HG03135 (cell line): ENCODE results near the gene RNF130.

ENCODE experiments used
- ATAC-seq: cut with Tn5 transposase; IDR thresholded peaks from one replicate; pipeline ENCODE4 v1.9.1; 2021; ENCODE audit warnings: mild to moderate bottlenecking, moderate library complexity; ENCODE audit not compliant: unreplicated experiment

The RNF130 gene

DNA sequence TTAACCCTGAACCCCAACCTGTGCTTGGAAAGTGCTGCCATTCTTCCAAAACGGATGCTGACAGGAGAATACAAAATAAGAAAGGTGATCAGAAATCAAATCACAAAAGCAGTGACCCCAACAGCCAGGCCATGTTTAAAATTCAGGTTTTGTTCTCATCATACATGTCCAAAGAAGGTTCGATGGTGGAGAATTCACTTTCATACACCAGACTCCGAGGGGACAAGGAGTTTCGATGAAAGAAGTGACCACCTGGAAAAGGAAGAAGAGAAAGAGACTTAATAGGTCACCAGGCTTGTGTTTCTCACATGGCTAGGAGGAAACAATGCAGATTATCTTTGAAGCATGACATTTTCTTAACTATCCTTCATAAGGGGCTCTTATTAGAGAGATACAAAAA, 151.4 kb downstream of the RNF130 start:
- no peak for ATAC-seq

GRCh38 chr5:179919487-179920060, 152.0 kb downstream of the RNF130 start:
- no peak for ATAC-seq

- no peak for ATAC-seq
These were observed 152.6 kb downstream of the RNF130 start for GRCh38 chr5:179918742-179919486.

GRCh38 chr5:179916523-179916922, 155.0 kb downstream of the RNF130 start:
- ATAC-seq, result no peak

- no peak for ATAC-seq
These were observed 156.1 kb downstream of the RNF130 start for GRCh38 chr5:179915406-179915935.

DNA sequence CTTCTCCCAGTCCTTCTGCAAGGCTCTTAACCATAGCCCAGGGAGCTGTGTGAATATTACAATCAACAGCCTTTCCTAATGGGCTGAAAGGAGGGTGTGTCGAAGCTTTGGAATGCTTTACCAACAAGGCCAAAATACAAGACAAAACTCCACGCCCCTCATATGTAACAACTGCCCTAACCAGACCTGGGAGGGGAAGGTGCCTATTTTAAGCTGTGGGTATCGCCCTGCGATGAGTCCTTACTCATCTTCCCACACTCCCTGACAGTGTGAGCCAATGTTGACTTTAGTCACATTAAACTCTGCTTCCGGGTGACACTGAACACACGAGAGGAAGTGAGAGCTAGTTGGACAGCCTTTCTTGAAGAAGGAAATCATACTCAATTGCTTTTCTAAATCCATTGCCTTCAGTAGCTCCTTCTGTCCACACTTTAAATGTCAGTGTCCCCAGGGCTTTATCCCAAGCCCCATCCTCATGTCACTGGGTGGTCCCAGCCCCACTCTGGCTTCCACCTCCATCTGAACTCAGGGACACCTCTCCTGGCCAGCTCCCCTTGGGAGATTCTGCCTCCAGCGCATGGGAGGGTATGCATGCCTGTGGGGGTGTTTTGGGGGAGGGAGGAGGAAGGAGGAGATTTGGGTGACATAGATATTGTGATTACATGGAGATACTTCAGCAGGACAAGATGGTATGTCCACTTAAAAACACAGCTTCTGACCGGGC, 157.4 kb downstream of the RNF130 start:
- ATAC-seq, result no peak

- no peak for ATAC-seq
These were observed 158.1 kb downstream of the RNF130 start for GRCh38 chr5:179913461-179913860.

- no peak for ATAC-seq
These were observed 158.6 kb downstream of the RNF130 start for GRCh38 chr5:179912951-179913350.

DNA sequence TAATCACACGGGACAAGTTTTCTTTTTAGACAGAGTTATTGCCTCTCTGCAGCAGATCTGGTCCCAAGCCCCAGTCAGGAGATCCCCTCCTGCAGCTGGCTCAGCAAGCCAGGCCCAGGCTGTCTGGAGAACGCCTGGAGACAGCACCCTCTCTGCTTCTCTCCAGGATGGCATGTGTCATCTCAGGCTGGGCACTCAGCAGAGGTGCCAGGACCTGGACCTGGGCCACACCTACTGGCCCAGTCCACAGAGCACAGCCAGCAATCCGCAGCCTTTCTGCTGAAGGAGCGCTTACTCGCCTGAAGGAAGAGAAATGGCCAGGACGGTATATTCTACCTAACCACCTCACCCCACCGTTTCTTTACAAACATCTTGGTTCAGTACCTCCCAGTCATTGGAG, 159.2 kb downstream of the RNF130 start:
- no peak for ATAC-seq

GRCh38 chr5:179909224-179909623, 162.3 kb downstream of the RNF130 start:
- no peak for ATAC-seq

DNA sequence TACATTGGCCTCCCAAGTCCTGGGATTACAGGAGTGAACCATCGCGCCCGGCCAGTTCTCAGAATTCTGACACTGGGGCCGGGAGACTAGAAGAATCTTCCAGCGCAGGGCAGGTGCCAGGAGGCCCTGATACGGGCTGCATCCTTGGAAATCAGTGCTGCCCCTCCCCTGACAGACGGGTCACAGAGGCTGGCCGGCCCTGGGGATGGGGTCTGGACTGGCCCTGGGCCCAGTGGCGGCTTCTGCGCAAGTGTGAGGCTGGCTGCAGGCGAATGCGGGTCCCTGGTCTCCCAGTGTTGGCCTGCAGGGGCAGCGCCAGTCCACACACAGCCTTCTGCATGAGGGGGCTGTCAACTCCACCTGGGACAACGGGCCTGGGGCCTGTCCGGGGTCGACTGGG, 163.0 kb downstream of the RNF130 start:
- no peak for ATAC-seq

- ATAC-seq, result peak; percentile 92
These were observed 163.8 kb downstream of the RNF130 start, which contains the start of gene TBC1D9B for GRCh38 chr5:179907556-179908324. TSS of gene TBC1D9B (minus strand) at chr5:179907897. CDS start at chr5:179907821, 76 bp downstream.

GRCh38 chr5:179906795-179907555, 164.6 kb downstream of the RNF130 start:
- peak; percentile 34 for ATAC-seq

DNA sequence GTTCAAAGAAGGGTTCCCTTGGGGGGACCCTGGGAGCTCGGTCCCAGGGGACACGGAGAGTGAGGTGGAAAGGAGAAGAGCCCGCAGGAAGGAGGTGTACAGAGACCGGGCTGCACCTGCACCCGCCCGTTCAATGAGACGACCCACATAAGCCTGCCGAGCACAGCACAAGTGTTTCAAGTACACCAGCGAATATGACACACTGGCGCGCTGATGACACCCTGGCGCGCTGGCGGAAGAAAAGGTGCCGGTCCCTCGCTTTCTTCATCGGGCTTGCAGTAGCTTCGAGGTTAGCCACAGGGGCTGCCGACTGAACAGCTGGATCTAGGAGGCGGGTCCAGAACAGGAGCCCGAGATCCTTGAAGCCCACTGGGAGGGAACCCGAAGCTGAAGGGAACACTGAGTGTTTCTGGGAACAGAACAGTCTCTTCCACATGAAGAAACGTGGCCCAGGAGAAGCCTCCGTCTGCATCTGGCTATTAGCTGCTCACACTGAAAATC, 165.2 kb downstream of the RNF130 start:
- no peak for ATAC-seq

GRCh38 chr5:179905161-179905560, 166.4 kb downstream of the RNF130 start:
- ATAC-seq, result no peak
